Activated CD4-positive, alpha-beta T cell treated with anti-CD3 and anti-CD28 coated beads, Interleukin-2, amount 50 U/mL, for 4 hours (primary cell): Measurements from ENCODE around the gene CNGA4.
"Not testable (repeated sequence)": the region's sequence is repeated elsewhere in the genome, so short reads cannot be mapped to it uniquely, and the experiment has no call there.

Experiments used
- DNase-seq, 2 experiments: peaks; one replicate each; pipeline ENCODE4 v3.0.0-alpha.2; 2020

The CNGA4 gene

GRCh38 chr11:6228520-6228919 is 10.4 kb upstream of the CNGA4 start:
- no peak for DNase-seq

- DNase-seq, result no peak
Observed at GRCh38 chr11:6229911-6230310, 9.0 kb upstream of the CNGA4 start.

- no peak for DNase-seq
Observed at GRCh38 chr11:6232899-6233298, 6.0 kb upstream of the CNGA4 start.

GRCh38 chr11:6233984-6234386 is 4.9 kb upstream of the CNGA4 start:
- DNase-seq, result no peak

- peak; percentile 98 to 99 for DNase-seq
Observed at GRCh38 chr11:6234387-6235107, 4.3 kb upstream of the CNGA4 start, which contains the start of gene FHIP1B. Gene FHIP1B (minus strand): TSS chr11:6234636. CDS start chr11:6224516, 10,120 bp downstream.

GRCh38 chr11:6237266-6237665 is 1.6 kb upstream of the CNGA4 start:
- DNase-seq, result no peak

- no peak for DNase-seq
Observed at GRCh38 chr11:6237761-6238302, 1.1 kb upstream of the CNGA4 start.

- no peak for DNase-seq
Observed at GRCh38 chr11:6240139-6240538, 1.2 kb downstream of the CNGA4 start.

GRCh38 chr11:6240781-6241180 is 1.9 kb downstream of the CNGA4 start:
- DNase-seq, result no peak

GRCh38 chr11:6241316-6241715 is 2.4 kb downstream of the CNGA4 start:
- no peak for DNase-seq

GRCh38 chr11:6245536-6245935 is 6.6 kb downstream of the CNGA4 start:
- no peak for DNase-seq

GRCh38 chr11:6248248-6248647 is 9.4 kb downstream of the CNGA4 start:
- no peak for DNase-seq

GRCh38 chr11:6248897-6249296 is 10.0 kb downstream of the CNGA4 start:
- not testable (repeated sequence) for DNase-seq

GRCh38 chr11:6249770-6250555 is 11.1 kb downstream of the CNGA4 start:
- DNase-seq, result no peak

GRCh38 chr11:6251120-6251733 is 12.3 kb downstream of the CNGA4 start:
- peak; percentile 34 to 38 for DNase-seq

GRCh38 chr11:6251990-6252473 is 13.1 kb downstream of the CNGA4 start:
- no peak for DNase-seq

GRCh38 chr11:6253197-6253596 is 14.3 kb downstream of the CNGA4 start:
- DNase-seq, result no peak

GRCh38 chr11:6258141-6258540 is 19.3 kb downstream of the CNGA4 start:
- no peak for DNase-seq

- no peak for DNase-seq
Observed at GRCh38 chr11:6258571-6259081, 19.7 kb downstream of the CNGA4 start.

- no peak for DNase-seq
Observed at GRCh38 chr11:6260207-6260726, 21.4 kb downstream of the CNGA4 start.

GRCh38 chr11:6263662-6264061 is 24.8 kb downstream of the CNGA4 start:
- no peak for DNase-seq

GRCh38 chr11:6268820-6269219 is 29.9 kb downstream of the CNGA4 start:
- DNase-seq, result no peak

- DNase-seq, result no peak
Observed at GRCh38 chr11:6269994-6270393, 31.1 kb downstream of the CNGA4 start.
